GM10248 (cell line): ENCODE results near the gene NECTIN4.
"Not testable (repeated sequence)": the region's sequence is repeated elsewhere in the genome, so short reads cannot be mapped to it uniquely, and the experiment has no call there.

Source experiments
- CTCF ChIA-PET: fragments of 300-600 bp; sonication (Branson Sonifier 250); formaldehyde crosslinking; extraction: SDS; loops from one replicate; lab custom pipeline; 2021; ENCODE audit warnings: antibody characterized with exemption; lab: Yijun Ruan, JAX
- POLR2A ChIA-PET: fragments of 350-650 bp; sonication (Branson Sonifier 250); formaldehyde crosslinking; extraction: SDS; loops from one replicate; lab custom pipeline; 2020; ENCODE audit warnings: antibody characterized with exemption; lab: Yijun Ruan, JAX
- DNase-seq: peaks from one replicate; pipeline ENCODE4 v3.0.0; 2012; ENCODE audit errors: extremely low spot score
- TF ChIP-seq, protein P1 (sequence below): IDR thresholded peaks from 2 replicates; pipeline ENCODE4 v1.5.1; 2012; ENCODE audit warnings: mild to moderate bottlenecking, low read depth; ENCODE audit errors: extremely low read depth, missing control alignments, control extremely low read depth

NECTIN4 gene

DNA sequence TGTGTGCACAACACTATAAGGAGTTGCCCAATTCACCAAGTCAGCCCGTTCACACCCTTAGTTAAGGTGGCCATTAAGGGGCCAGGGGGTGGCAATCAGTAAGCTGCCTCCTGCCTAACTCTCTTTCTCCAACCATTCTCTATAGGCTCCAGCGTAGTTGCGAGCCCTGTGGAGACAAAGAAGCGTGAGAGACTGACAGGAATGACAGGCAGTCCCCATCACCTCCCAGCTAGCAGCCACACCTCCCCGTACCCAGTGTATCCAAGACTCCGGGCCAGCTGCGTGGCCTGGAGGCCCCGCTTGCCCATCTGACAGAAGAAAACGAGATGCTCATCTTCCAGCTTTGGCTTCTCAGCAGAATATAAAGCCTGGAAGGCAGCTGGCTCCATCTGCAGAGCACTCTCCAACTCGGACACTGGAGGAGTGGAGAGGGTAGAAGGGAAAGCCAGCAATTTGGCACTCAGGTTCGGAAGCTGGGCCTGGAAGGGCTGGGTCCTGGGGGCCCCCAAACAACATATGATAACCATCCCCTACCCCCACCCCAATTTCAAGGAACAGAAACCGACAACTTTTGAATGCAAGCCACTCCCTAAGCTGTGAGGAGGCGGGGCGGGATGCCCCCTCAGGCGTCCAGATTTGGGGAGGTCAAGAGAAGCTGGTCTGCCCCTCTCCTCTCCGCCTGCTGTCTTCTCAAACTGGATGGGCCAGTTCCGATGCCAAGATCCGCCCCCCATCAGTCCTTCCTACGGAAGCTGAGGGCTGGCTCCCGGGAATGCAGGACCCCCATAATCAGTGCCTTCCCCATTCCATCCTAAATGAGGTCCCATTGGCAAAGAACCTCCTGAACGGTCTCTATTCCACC, 51.5 kb downstream of the NECTIN4 start:
- CTCF ChIA-PET, result interaction anchor here (1.0 to 5.6 kb wide), 5 partner anchors 11 to 61 kb away, joined by 3 to 49 read pairs (median 10); partner anchors contain the start of genes F11R and KLHDC9

DNA sequence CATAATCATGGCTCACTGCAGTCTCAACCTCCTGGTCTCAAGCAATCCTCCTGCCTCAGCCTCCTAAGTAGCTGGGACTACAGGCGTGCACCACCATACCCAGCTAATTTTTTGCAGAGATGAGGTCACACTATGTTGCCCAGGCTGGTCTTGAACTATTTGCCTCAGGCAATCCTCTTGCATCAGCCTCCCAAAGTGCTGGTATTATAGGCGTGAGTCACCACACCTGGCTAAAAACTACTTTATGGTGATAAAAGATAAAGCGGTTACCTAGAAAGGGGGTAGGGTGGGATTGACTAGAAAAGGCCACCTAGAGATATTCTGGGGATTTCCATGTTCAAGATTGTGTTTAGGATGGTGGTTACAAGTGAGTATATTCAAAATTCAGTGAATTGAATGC, 55.6 kb downstream of the NECTIN4 start:
- CTCF ChIA-PET, result interaction anchor here (1.1 to 3.8 kb wide), 3 partner anchors 8 to 100 kb away, joined by 3 to 17 read pairs (median 4); partner anchors contain the start of gene USF1
- no peak for DNase-seq
- POLR2A ChIA-PET, result no interaction called here
- TF ChIP-seq, protein P1, sequence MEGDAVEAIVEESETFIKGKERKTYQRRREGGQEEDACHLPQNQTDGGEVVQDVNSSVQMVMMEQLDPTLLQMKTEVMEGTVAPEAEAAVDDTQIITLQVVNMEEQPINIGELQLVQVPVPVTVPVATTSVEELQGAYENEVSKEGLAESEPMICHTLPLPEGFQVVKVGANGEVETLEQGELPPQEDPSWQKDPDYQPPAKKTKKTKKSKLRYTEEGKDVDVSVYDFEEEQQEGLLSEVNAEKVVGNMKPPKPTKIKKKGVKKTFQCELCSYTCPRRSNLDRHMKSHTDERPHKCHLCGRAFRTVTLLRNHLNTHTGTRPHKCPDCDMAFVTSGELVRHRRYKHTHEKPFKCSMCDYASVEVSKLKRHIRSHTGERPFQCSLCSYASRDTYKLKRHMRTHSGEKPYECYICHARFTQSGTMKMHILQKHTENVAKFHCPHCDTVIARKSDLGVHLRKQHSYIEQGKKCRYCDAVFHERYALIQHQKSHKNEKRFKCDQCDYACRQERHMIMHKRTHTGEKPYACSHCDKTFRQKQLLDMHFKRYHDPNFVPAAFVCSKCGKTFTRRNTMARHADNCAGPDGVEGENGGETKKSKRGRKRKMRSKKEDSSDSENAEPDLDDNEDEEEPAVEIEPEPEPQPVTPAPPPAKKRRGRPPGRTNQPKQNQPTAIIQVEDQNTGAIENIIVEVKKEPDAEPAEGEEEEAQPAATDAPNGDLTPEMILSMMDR, result no peak

More for the DNA sequence above, 51.5 kb downstream of the NECTIN4 start:
- peak; percentile 37 for DNase-seq
- TF ChIP-seq, protein P1, result no peak
- POLR2A ChIA-PET, result interaction anchor here (0.7 to 1.7 kb wide), 4 partner anchors 9 to 268 kb away, joined by 3 to 7 read pairs (median 5); partner anchors contain the start of gene F11R

DNA sequence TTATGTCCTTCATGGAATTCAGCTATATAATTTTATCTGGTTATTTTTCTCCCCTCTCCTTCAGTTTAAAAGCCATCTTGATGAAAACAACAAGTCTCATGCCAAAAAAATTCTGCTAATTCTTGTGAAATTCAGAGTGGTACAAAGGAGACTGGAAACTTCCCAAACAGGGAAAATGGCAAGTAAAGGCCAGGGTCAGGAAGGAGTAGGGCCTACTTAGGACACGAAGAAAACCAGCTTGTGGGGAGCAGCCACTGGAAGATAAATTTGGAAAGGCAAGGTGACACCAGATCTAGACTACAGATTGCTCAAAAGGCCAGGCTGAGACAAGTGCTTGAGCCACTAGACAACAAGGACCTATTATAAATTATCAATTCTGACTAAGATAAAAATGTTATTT, 56.9 kb downstream of the NECTIN4 start:
- ChIA-PET POLR2A (interaction anchor here (1.1 kb wide), 1 partner anchor 11 kb away, joined by 3 read pairs; the partner anchor contains the start of gene F11R), CTCF (interaction anchor here (0.7 to 3.8 kb wide), 5 partner anchors 10 to 101 kb away, joined by 3 to 17 read pairs (median 3); partner anchors contain the start of gene USF1)
- no peak for DNase-seq
- TF ChIP-seq, protein P1, result no peak

DNA sequence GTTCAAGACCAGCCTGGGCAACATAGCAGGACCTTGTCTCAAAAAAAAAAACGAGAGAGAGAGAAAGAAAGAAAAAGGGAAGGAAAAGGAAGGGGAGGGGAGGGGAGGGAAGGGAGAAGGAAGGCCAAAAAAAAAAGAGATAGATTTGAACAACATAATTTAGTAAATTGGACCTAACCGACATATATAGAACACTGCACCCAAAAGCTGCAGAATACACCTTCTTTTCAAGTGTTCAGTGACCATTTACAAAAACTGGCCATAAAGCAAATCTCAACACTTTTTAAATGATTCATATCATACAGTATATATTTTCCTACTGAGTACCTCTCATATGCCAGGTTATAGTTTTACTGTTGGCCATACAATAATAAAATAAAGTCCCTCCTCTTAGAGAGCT, 57.5 kb downstream of the NECTIN4 start:
- CTCF ChIA-PET, result interaction anchor here (0.7 to 3.8 kb wide), 2 partner anchors 10 to 18 kb away, joined by 3 to 17 read pairs; no protein-coding TSS in a partner anchor

DNA sequence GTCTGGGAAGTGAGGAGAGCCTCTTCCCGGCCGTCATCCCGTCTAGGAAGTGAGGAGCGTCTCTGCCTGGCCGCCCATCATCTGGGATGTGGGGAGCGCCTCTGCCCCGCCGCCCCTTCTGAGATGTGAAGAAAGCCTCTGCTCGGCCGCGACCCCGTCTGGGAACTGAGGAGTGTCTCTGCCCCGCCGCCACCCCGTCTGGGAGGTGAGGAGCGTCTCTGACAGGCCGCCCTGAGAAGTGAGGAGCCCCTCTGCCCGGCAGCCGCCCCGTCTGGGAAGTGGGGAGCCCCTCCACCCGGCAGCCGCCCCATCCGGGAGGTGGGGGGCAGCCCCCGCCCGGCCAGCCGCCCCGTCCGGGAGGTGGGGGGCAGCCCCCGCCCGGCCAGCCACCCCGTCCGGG, 59.9 kb downstream of the NECTIN4 start:
- DNase-seq, CTCF ChIA-PET, POLR2A ChIA-PET: not testable (repeated sequence)

More for the DNA sequence above, 57.5 kb downstream of the NECTIN4 start:
- DNase-seq, result no peak
- TF ChIP-seq, protein P1, result no peak
- POLR2A ChIA-PET, result interaction anchor here (1.1 kb wide), 1 partner anchor 11 kb away, joined by 3 read pairs; the partner anchor contains the start of gene F11R

DNA sequence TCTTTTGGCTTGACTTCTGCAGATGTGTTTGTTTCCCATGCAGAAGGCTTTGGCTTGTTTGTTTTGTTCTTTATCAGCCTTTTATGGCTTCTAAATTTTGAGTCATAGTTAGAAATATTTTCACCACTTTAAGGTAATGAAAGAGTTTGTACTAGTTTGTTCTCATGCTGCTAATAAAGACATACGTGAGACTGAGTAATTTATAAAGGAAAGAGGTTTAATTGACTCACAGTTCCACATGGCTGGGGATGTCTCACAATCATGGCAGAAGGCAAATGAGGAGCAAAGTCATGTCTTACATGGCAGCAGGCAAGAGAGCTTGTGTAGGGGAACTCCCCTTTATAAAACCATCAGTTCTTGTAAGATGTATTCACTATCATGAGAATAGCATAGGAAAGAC, 62.4 kb downstream of the NECTIN4 start:
- CTCF ChIA-PET, result interaction anchor here (1.1 to 2.7 kb wide), 4 partner anchors 8 to 30 kb away, joined by 3 to 10 read pairs (median 5); no protein-coding TSS in a partner anchor
- DNase-seq, POLR2A ChIA-PET: not testable (repeated sequence)

DNA sequence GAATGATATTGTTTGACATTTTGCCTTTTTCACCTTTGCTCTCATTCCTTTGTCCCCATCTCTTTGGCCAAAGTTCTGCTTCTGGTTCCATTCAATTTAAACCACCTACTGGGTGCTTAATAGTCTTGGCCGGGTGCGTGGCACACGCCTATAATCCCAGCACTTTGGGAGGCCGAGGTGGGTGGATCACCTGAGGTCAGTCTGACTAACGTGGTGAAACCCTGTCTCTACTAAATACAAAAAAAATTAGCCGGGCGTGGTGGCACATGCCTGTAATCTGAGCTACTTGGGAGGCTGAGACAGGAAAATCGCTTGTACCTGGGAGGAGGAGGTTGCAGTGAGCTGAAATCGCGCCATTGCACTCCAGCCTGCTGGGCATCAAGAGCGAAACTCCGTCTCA, 66.9 kb downstream of the NECTIN4 start:
- DNase-seq, result not testable (repeated sequence)
- POLR2A ChIA-PET, result interaction anchor here (2.3 kb wide), 1 partner anchor 23 kb away, joined by 13 read pairs; the partner anchor contains the start of gene USF1
- CTCF ChIA-PET, result interaction anchor here (1.2 kb wide), 1 partner anchor 21 kb away, joined by 3 read pairs; no protein-coding TSS in a partner anchor

DNA sequence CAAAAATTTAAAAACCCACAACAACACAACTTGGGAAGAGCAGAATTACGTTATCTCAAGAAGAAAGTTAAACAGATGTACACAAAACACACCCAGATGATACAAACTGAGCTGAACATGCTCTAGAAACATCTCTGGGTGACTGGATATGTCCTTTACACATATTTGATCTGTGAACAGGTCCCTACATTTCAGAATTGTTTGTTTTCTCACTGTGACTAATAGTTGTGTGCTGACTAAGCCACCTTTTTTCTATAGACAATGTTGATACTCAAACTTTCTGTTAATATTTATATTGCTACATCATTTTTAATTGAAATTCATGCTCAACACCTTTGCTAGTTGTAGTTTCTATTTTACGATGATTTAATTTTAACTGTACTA, 67.4 kb downstream of the NECTIN4 start:
- ChIA-PET POLR2A (interaction anchor here (2.3 kb wide), 1 partner anchor 24 kb away, joined by 13 read pairs; the partner anchor contains the start of gene USF1), CTCF (interaction anchor here (1.2 to 1.8 kb wide), 3 partner anchors 16 to 75 kb away, joined by 3 to 8 read pairs (median 5); partner anchors contain the start of gene TSTD1)
- no peak for DNase-seq
- TF ChIP-seq, protein P1, result no peak
